GM18499 (cell line): Measurements from ENCODE around the gene VWA8.
"Not testable (repeated sequence)": the region's sequence is repeated elsewhere in the genome, so short reads cannot be mapped to it uniquely, and the experiment has no call there.

ENCODE experiments used
- ATAC-seq: cut with Tn5 transposase; IDR thresholded peaks from one replicate; pipeline ENCODE4 v1.9.1; 2021; ENCODE audit warnings: moderate number of reproducible peaks; ENCODE audit not compliant: insufficient read depth, unreplicated experiment

VWA8 gene

GRCh38 chr13:41762796-41763195, 198.1 kb downstream of the VWA8 start:
- no peak for ATAC-seq

- no peak for ATAC-seq
Observed at GRCh38 chr13:41756198-41756880, 204.6 kb downstream of the VWA8 start.

- no peak for ATAC-seq
Observed at GRCh38 chr13:41751734-41752445, 209.0 kb downstream of the VWA8 start.

GRCh38 chr13:41751277-41751676, 209.6 kb downstream of the VWA8 start:
- ATAC-seq, result no peak

GRCh38 chr13:41746259-41746658, 214.7 kb downstream of the VWA8 start:
- ATAC-seq, result no peak

- not testable (repeated sequence) for ATAC-seq
Observed at GRCh38 chr13:41745496-41745895, 215.4 kb downstream of the VWA8 start.

GRCh38 chr13:41742917-41743552, 217.9 kb downstream of the VWA8 start:
- ATAC-seq, result no peak

- no peak for ATAC-seq
Observed at GRCh38 chr13:41740479-41740878, 220.4 kb downstream of the VWA8 start.

GRCh38 chr13:41722684-41723535, 238.0 kb downstream of the VWA8 start:
- ATAC-seq, result no peak

GRCh38 chr13:41720839-41721561, 239.9 kb downstream of the VWA8 start:
- ATAC-seq, result no peak

- ATAC-seq, result no peak
Observed at GRCh38 chr13:41716236-41716635, 244.7 kb downstream of the VWA8 start.

- no peak for ATAC-seq
Observed at GRCh38 chr13:41713405-41713804, 247.5 kb downstream of the VWA8 start.

GRCh38 chr13:41710771-41711170, 250.1 kb downstream of the VWA8 start:
- no peak for ATAC-seq

GRCh38 chr13:41709511-41709910, 251.4 kb downstream of the VWA8 start:
- no peak for ATAC-seq

GRCh38 chr13:41708713-41709112, 252.2 kb downstream of the VWA8 start:
- ATAC-seq, result no peak

GRCh38 chr13:41707194-41707821, 253.6 kb downstream of the VWA8 start:
- ATAC-seq, result no peak

- no peak for ATAC-seq
Observed at GRCh38 chr13:41706152-41706551, 254.8 kb downstream of the VWA8 start.

GRCh38 chr13:41702540-41702939, 258.4 kb downstream of the VWA8 start:
- ATAC-seq, result no peak

GRCh38 chr13:41701676-41702075, 259.2 kb downstream of the VWA8 start:
- ATAC-seq, result no peak
